Fibroblast of villous mesenchyme (primary cell): Measurements from ENCODE around the gene ZEB1. TPM values are rescaled to one million over a fixed set of nuclear protein-coding genes. Genes with fewer than 3 reads are reported as not detected.

ENCODE experiments used
- DNase-seq: peaks from one replicate; pipeline ENCODE4 v3.0.0-alpha.2; 2010; ENCODE audit warnings: low read depth
- H3K4me3 ChIP-seq: 2 replicates; pipeline ENCODE4 v1.5.1; 2011; ENCODE audit warnings: low read depth, mild to moderate bottlenecking, low read length
- total RNA-seq: library from RNA; depleted of rRNA; stranded (reverse); fragments of >200 nt; gene quantifications from 2 replicates; pipeline ENCODE4 v1.2.3, GENCODE V29; 2012
- TF ChIP-seq, protein P1 (sequence below): IDR thresholded peaks from 2 replicates; pipeline ENCODE4 v1.5.1; 2012; ENCODE audit warnings: low read depth, mild to moderate bottlenecking, low read length; ENCODE audit not compliant: insufficient read depth

Gene ZEB1
- total RNA-seq, 1 donor, result 89.8 TPM

DNA sequence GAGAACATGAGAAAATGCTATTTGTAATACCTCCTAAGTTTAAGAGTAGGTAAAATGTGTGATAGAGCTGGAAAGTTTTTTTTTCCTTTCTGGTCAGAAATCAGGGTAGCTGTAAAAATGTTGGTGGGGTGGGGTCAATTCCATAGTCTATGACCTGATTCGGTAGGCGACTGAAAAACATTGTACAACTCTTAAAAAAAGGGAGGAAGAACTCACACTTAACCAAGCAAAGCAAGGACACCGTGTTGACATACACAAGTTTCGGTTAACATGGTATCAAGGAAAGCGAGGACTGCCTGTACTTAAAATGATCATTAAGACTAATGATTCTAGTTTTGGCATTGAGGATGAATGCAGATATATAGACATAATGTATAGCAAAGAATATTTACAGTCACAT is 1.8 kb upstream of the ZEB1 start:
- TF ChIP-seq, protein P1, sequence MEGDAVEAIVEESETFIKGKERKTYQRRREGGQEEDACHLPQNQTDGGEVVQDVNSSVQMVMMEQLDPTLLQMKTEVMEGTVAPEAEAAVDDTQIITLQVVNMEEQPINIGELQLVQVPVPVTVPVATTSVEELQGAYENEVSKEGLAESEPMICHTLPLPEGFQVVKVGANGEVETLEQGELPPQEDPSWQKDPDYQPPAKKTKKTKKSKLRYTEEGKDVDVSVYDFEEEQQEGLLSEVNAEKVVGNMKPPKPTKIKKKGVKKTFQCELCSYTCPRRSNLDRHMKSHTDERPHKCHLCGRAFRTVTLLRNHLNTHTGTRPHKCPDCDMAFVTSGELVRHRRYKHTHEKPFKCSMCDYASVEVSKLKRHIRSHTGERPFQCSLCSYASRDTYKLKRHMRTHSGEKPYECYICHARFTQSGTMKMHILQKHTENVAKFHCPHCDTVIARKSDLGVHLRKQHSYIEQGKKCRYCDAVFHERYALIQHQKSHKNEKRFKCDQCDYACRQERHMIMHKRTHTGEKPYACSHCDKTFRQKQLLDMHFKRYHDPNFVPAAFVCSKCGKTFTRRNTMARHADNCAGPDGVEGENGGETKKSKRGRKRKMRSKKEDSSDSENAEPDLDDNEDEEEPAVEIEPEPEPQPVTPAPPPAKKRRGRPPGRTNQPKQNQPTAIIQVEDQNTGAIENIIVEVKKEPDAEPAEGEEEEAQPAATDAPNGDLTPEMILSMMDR, result no peak
- no peak for DNase-seq
- no peak overlapping the region for H3K4me3 ChIP-seq

DNA sequence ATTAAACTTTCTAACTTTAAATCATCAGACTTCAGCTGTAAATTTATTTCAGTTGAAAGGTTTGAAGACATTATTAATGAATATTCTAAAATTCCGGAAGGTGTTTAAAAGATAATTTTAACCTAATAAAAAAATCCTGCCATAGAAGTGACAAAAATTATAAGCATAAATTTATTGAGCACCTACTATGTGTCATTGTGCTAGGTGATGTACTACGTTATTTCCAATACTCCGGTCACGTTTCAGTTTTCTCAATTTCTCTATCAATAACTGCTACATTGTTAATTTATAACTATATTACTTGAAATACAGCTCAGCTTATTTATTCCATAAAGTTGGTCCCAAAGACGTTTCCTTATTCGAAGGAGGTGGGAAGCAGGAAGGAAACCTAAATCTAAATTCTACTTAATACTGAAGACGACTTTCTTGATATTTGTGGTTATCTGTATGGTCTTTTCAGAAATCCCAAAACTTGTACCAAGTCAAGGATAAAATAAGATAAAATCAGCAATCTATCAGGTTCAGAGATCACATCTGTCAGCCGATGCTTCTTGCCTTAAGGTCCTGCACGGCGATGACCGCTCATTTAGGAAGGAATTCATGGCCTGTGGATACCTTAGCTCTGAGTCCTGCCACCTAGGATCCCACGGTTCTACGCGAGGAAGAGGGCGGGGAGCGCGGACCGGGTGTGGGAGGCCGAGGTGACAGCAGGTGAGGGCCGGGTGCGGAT is 1.2 kb upstream of the ZEB1 start:
- H3K4me3 ChIP-seq, result peak overlapping the region; percentile 94
- TF ChIP-seq, protein P1, result no peak
- DNase-seq, result no peak

DNA sequence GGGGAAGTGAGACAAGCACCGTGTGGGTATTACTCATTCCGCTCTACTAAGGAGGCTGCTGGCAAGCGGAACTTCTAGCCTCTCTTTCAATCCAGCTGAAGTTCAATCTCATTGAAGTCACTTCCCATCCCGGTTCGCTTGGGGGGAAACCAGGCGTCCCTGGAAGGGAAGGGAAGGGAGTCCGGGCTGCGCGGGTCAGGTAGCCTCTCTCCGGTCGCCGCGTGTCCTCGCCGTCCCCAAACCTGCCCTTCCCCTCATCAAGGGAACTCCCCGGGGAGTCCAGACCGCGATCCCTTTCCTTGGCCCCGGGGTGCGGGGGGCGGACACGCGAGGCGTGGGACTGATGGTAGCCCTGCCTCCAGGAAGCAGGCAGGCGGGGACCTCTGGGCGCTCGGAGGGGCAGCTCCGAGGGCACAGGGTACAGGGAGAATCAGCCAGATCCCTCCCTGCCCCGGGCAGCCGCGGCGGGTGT is 598 bp upstream of the ZEB1 start:
- peak; percentile 75 for DNase-seq
- TF ChIP-seq, protein P1, result no peak
- H3K4me3 ChIP-seq, result peak overlapping the region; percentile 94

DNA sequence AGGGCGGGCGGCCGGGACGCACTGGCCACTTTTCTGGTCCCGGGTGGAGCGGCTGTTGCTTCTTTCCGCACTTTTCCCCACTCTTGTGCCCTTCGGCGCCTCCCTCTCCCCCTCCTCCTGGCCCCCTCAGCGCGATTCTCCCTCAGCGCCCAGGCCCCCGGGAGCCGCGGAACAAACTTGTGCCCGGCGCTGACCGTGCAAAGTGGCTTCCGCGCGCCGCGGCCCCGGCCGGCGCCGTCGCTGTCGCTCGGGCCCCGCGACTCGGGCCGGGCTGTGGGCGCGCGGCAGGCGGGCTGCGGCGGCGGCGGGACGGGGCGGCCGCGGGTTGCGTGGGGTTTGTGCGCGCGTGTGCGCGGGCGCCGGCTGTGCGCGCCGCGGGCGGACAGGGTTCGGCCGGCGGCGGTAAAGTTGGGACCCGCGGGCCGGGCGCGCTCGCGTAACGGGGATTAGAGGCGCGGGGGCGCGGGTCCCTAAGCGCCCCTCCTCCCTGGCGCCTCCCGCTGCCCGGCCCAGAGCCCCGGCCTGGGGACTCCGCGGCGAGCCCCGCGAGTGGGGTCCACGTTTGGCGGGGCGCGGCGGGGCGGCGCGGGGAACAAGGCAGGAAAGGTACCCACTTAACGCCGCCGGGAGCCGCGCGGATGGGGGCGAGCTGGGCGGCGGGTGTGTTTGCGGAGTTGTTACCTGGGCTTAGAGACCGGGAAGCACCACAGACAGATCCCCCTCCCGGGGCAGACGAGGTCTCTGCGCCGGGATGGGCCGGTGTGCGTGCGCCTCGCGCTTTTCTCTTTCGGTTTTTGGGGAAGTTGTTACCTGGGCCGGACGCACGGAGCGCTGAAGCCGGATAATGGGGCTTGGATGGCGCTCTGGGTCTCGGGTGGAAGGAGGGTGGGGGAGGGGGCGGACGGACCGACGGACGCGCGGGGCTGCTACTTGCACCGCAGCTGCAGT is 860 bp downstream of the ZEB1 start:
- peak; percentile 49 for DNase-seq
- TF ChIP-seq, protein P1, result no peak
- H3K4me3 ChIP-seq, result peak overlapping the region; percentile 94

DNA sequence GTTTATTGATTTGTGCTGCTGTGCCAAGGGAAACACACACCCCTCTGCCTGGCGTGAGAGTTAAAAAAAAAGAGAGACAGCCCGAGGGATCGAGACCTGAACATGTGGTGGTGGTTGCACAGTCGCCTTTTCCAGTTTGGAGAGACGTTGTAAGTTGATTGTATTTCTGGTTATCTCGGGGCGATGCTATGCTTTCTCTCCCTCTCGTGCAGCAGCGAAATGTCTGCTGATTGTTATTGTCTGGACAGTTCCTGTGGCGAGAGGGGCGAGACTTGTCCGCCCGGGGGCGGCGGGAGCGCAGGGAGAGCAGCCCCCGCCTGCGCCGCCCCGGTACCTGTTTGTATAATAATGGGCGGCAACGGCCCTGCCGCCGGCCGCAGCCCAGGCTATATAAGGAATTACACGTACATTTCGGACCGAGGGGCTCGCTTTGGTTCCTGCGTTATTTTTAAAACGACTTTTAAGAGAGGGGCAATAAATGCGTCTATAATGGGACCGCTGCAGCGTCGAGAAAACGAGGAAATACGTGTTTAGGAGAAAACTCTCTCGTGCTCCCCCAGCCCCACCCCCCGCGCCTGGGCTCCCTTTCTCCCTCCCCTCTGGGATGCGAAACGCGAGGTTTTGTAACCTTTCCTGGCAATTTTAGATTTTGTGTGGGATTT is 1.7 kb downstream of the ZEB1 start:
- H3K4me3 ChIP-seq, result peak overlapping the region; percentile 94
- DNase-seq, result peak; percentile 66
- TF ChIP-seq, protein P1, result no peak

DNA sequence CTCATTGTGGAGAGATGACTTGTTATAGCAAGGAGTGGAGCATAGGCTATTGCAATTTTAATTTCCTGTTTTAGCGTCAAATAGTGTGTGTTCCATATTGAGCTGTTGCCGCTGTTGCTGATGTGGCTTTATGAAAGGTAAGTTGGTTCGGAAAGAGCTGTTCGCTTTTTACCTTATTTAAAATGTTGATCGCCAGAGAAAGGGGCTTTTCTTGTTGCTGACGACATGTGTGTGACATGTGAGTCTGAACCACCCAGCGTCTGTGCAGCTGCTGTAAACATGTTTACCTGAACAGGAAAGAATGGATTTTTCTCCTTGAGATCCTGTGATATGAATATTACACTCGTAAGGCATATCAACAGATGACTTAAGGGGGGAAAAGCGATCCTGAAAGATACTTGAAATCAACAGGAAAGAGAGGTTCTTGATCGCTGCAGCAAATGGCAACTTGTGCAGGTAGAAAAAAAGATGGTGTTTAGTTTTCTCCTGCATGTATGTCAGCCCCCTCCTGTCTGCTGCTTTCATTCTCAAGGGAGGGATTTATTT is 2.5 kb downstream of the ZEB1 start:
- H3K4me3 ChIP-seq, result peak overlapping the region; percentile 94
- peak; percentile 38 for DNase-seq
- TF ChIP-seq, protein P1, result no peak
